GM18868 (cell line): Measurements from ENCODE around the gene PRKAR2A.
"Not testable (repeated sequence)": the region's sequence is repeated elsewhere in the genome, so short reads cannot be mapped to it uniquely, and the experiment has no call there.

Source experiments
- ATAC-seq: cut with Tn5 transposase; IDR thresholded peaks from one replicate; pipeline ENCODE4 v1.9.1; 2021; ENCODE audit warnings: mild to moderate bottlenecking, moderate library complexity; ENCODE audit not compliant: unreplicated experiment

PRKAR2A gene

GRCh38 chr3:48837163-48837562 lies 10.5 kb downstream of the PRKAR2A start:
- no peak for ATAC-seq

GRCh38 chr3:48835650-48836366 lies 11.9 kb downstream of the PRKAR2A start:
- ATAC-seq = no peak

- ATAC-seq = no peak
Measured at GRCh38 chr3:48832684-48833083, 15.0 kb downstream of the PRKAR2A start.

- ATAC-seq = no peak
Measured at GRCh38 chr3:48830715-48831114, 17.0 kb downstream of the PRKAR2A start.

- ATAC-seq = not testable (repeated sequence)
Measured at GRCh38 chr3:48829525-48829924, 18.1 kb downstream of the PRKAR2A start.

- ATAC-seq = not testable (repeated sequence)
Measured at GRCh38 chr3:48827874-48828273, 19.8 kb downstream of the PRKAR2A start.

- ATAC-seq = no peak
Measured at GRCh38 chr3:48826451-48826850, 21.2 kb downstream of the PRKAR2A start.

GRCh38 chr3:48820612-48821324 lies 26.9 kb downstream of the PRKAR2A start:
- ATAC-seq = no peak

- no peak for ATAC-seq
Measured at GRCh38 chr3:48819234-48820221, 28.1 kb downstream of the PRKAR2A start.

GRCh38 chr3:48811524-48811923 lies 36.1 kb downstream of the PRKAR2A start:
- no peak for ATAC-seq

GRCh38 chr3:48804930-48805329 lies 42.7 kb downstream of the PRKAR2A start:
- ATAC-seq = no peak

GRCh38 chr3:48800831-48801230 lies 46.8 kb downstream of the PRKAR2A start:
- not testable (repeated sequence) for ATAC-seq

- no peak for ATAC-seq
Measured at GRCh38 chr3:48798998-48799397, 48.7 kb downstream of the PRKAR2A start.

GRCh38 chr3:48797626-48798025 lies 50.0 kb downstream of the PRKAR2A start:
- no peak for ATAC-seq

GRCh38 chr3:48795997-48796732 lies 51.5 kb downstream of the PRKAR2A start:
- ATAC-seq = no peak

GRCh38 chr3:48793484-48793883 lies 54.2 kb downstream of the PRKAR2A start:
- ATAC-seq = not testable (repeated sequence)

GRCh38 chr3:48789665-48790064 lies 58.0 kb downstream of the PRKAR2A start:
- no peak for ATAC-seq

GRCh38 chr3:48788544-48789162 lies 59.0 kb downstream of the PRKAR2A start:
- no peak for ATAC-seq

- ATAC-seq = no peak
Measured at GRCh38 chr3:48784426-48785120, 63.1 kb downstream of the PRKAR2A start.
